Measurements from ENCODE around the gene SP3. TPM values are rescaled to one million over a fixed set of nuclear protein-coding genes. Genes with fewer than 3 reads are reported as not detected.

Gene SP3
- total RNA-seq, 4 donors from 2014 or later: 78.7 to 102 (median 92.2) TPM

- Histone ChIP-seq H3K36me3 (peaks cover 0 to 3% (median 0%) of the 10 kb centered on the region in 4 donors), H3K27me3 (no peaks in the 10 kb centered on the region), H3K4me3 (peak overlapping the region; percentile 98 to 100 (median 99)), H3K4me1 (peaks cover 49 to 64% (median 56%) of the 10 kb centered on the region in 4 donors), H3K27ac (replicated peaks in 1 of 4) (peak overlapping the region; percentile 100), H3K9me3 (peaks cover 0 to 5% (median 0%) of the 10 kb centered on the region in 4 donors)
- DNase-seq (ENCODE audit: extremely low spot score): no peak
- TF ChIP-seq POLR2AphosphoS5 (IDR thresholded peaks at IDR 0.05) (no peak), EP300 (IDR thresholded peaks at IDR 0.05) (no peak), CTCF (IDR thresholded peaks at IDR 0.05) (no peak), POLR2A (IDR thresholded peaks at IDR 0.05; ENCODE audit: low read depth) (no peak)
- intact Hi-C loops (cut with DNase I): loop anchor here (10.0 kb wide), 1 partner anchor 52 kb away; no protein-coding TSS in a partner anchor
- WGBS: 12% methylated on average over 4 of the region's 4 CpGs
Measured at GRCh38 chr2:173962583-173963110, 2.5 kb downstream of the SP3 start.

GRCh38 chr2:173962031-173962430, 3.1 kb downstream of the SP3 start:
- peak overlapping the region; percentile 42 to 100 (median 100) for H3K27ac ChIP-seq (replicated peaks in 1 of 4)
- no peak for DNase-seq (ENCODE audit: extremely low spot score)
- peaks cover 0 to 5% (median 0%) of the 10 kb centered on the region in 4 donors for H3K9me3 ChIP-seq
- H3K36me3 ChIP-seq: peaks cover 0 to 3% (median 0%) of the 10 kb centered on the region in 4 donors
- TF ChIP-seq POLR2AphosphoS5 (IDR thresholded peaks at IDR 0.05): no peak
- no peak for TF ChIP-seq EP300 (IDR thresholded peaks at IDR 0.05)
- no peak for TF ChIP-seq POLR2A (IDR thresholded peaks at IDR 0.05; ENCODE audit: low read depth)
- TF ChIP-seq CTCF (IDR thresholded peaks at IDR 0.05): no peak
- peaks cover 55 to 70% (median 62%) of the 10 kb centered on the region in 4 donors for H3K4me1 ChIP-seq
- H3K4me3 ChIP-seq: peak overlapping the region; percentile 98 to 100 (median 99)
- H3K27me3 ChIP-seq: no peaks in the 10 kb centered on the region
- 50% methylated on average over 1 of the region's 1 CpG for WGBS
- intact Hi-C loops (cut with DNase I): loop anchor here (10.0 kb wide), 1 partner anchor 53 kb away; no protein-coding TSS in a partner anchor

- H3K27me3 ChIP-seq: no peaks in the 10 kb centered on the region
- intact Hi-C loops (cut with DNase I): loop anchor here (10.0 kb wide), 1 partner anchor 53 kb away; no protein-coding TSS in a partner anchor
- H3K4me1 ChIP-seq: peaks cover 56 to 71% (median 64%) of the 10 kb centered on the region in 4 donors
- H3K4me3 ChIP-seq: no peak overlapping the region
- H3K9me3 ChIP-seq: peaks cover 0 to 5% (median 0%) of the 10 kb centered on the region in 4 donors
- no peak for TF ChIP-seq EP300 (IDR thresholded peaks at IDR 0.05)
- TF ChIP-seq CTCF (IDR thresholded peaks at IDR 0.05): no peak
- no peak for TF ChIP-seq POLR2AphosphoS5 (IDR thresholded peaks at IDR 0.05)
- no peak for TF ChIP-seq POLR2A (IDR thresholded peaks at IDR 0.05; ENCODE audit: low read depth)
- DNase-seq (ENCODE audit: extremely low spot score): no peak
- H3K36me3 ChIP-seq: peaks cover 0 to 3% (median 0%) of the 10 kb centered on the region in 4 donors
- H3K27ac ChIP-seq (replicated peaks in 1 of 4): no peak overlapping the region
- 74% methylated on average over 1 of the region's 1 CpG for WGBS
Measured at GRCh38 chr2:173961346-173961705, 3.8 kb downstream of the SP3 start.

GRCh38 chr2:173959909-173960308, 5.3 kb downstream of the SP3 start:
- Histone ChIP-seq H3K36me3 (peaks cover 9 to 15% (median 11%) of the 10 kb centered on the region in 4 donors), H3K4me1 (peaks cover 61 to 82% (median 76%) of the 10 kb centered on the region in 4 donors), H3K27ac (replicated peaks in 1 of 4) (peak overlapping the region; percentile 26 to 31 (median 26)), H3K4me3 (no peak overlapping the region), H3K9me3 (peaks cover 0 to 5% (median 0%) of the 10 kb centered on the region in 4 donors), H3K27me3 (no peaks in the 10 kb centered on the region)
- intact Hi-C loops (cut with DNase I): loop anchor here (10.0 kb wide), 1 partner anchor 55 kb away; no protein-coding TSS in a partner anchor
- DNase-seq (ENCODE audit: extremely low spot score): no peak
- TF ChIP-seq EP300 (IDR thresholded peaks at IDR 0.05) (no peak), POLR2AphosphoS5 (IDR thresholded peaks at IDR 0.05) (no peak), CTCF (IDR thresholded peaks at IDR 0.05) (no peak), POLR2A (IDR thresholded peaks at IDR 0.05; ENCODE audit: low read depth) (no peak)
- WGBS: 93% methylated on average over 7 of the region's 7 CpGs

Measured in esophagus muscularis mucosa (tissue), 4 donors.